Measurements from ENCODE around the gene SPATA22. TPM values are rescaled to one million over a fixed set of nuclear protein-coding genes. Genes with fewer than 3 reads are reported as not detected.
A peak's percentile ranks its signal among the peaks of the same experiment; 100 is the strongest.
"Not testable (repeated sequence)": the region's sequence is repeated elsewhere in the genome, so short reads cannot be mapped to it uniquely, and the experiment has no call there.

Gene SPATA22
- not detected for total RNA-seq

GRCh38 chr17:3471599-3471998 lies at the start of gene SPATA22:
Gene SPATA22 (minus strand): TSS chr17:3471819. CDS start chr17:3469325, 2,494 bp downstream.
- Mint-ChIP-seq H3K9me3 (no peaks in the 10 kb centered on the region), H3K27ac (no peak within 1 kb of the TSS), H3K36me3 (no peaks in the 10 kb centered on the region)
- DNase-seq (ENCODE audit: low spot score in 2 of 2) (no peak), ATAC-seq (no peak)

GRCh38 chr17:3519472-3519871 lies 47.9 kb upstream of the SPATA22 start:
- not testable (repeated sequence) for H3K36me3 Mint-ChIP-seq; DNase-seq (ENCODE audit: low spot score in 2 of 2); H3K27ac Mint-ChIP-seq; H3K9me3 Mint-ChIP-seq; ATAC-seq

- DNase-seq (ENCODE audit: low spot score in 2 of 2) = no peak
- Mint-ChIP-seq H3K36me3 (no peaks in the 10 kb centered on the region), H3K27ac (peak overlapping the region in 1 of 2 donors; percentile 2), H3K9me3 (no peaks in the 10 kb centered on the region)
- ATAC-seq = no peak
Observed at GRCh38 chr17:3514873-3515272, 43.3 kb upstream of the SPATA22 start.

- not testable (repeated sequence) for DNase-seq (ENCODE audit: low spot score in 2 of 2); H3K36me3 Mint-ChIP-seq; H3K27ac Mint-ChIP-seq; H3K9me3 Mint-ChIP-seq; ATAC-seq
Observed at GRCh38 chr17:3514167-3514566, 42.5 kb upstream of the SPATA22 start.

GRCh38 chr17:3513305-3514035 lies 41.9 kb upstream of the SPATA22 start:
- no peak overlapping the region for H3K27ac Mint-ChIP-seq
- ATAC-seq (no peak), DNase-seq (ENCODE audit: low spot score in 2 of 2) (no peak)
- H3K36me3 Mint-ChIP-seq = peaks cover 0 to 6% of the 10 kb centered on the region in 2 donors
- no peaks in the 10 kb centered on the region for H3K9me3 Mint-ChIP-seq

- ATAC-seq (no peak), DNase-seq (ENCODE audit: low spot score in 2 of 2) (no peak)
Observed at GRCh38 chr17:3512505-3513171, 41.0 kb upstream of the SPATA22 start.

GRCh38 chr17:3511852-3512504 lies 40.4 kb upstream of the SPATA22 start:
- Mint-ChIP-seq H3K27ac (no peak overlapping the region), H3K9me3 (peaks cover 0 to 4% of the 10 kb centered on the region in 2 donors), H3K36me3 (peaks cover 0 to 6% of the 10 kb centered on the region in 2 donors)
- no peak for DNase-seq (ENCODE audit: low spot score in 2 of 2)
- ATAC-seq = no peak

More at GRCh38 chr17:3512505-3513171, 41.0 kb upstream of the SPATA22 start:
- Mint-ChIP-seq H3K36me3 (peaks cover 0 to 6% of the 10 kb centered on the region in 2 donors), H3K27ac (no peak overlapping the region), H3K9me3 (peaks cover 0 to under 1% of the 10 kb centered on the region in 2 donors)

- DNase-seq (ENCODE audit: low spot score in 2 of 2) = no peak
- peaks cover 0 to 4% of the 10 kb centered on the region in 2 donors for H3K9me3 Mint-ChIP-seq
- no peak for ATAC-seq
- H3K36me3 Mint-ChIP-seq = peaks cover 0 to 6% of the 10 kb centered on the region in 2 donors
- no peak overlapping the region for H3K27ac Mint-ChIP-seq
Observed at GRCh38 chr17:3510090-3510489, 38.5 kb upstream of the SPATA22 start.

- DNase-seq (ENCODE audit: low spot score in 2 of 2) (no peak), ATAC-seq (no peak)
- Mint-ChIP-seq H3K36me3 (peaks cover 0 to 6% of the 10 kb centered on the region in 2 donors), H3K27ac (no peak overlapping the region), H3K9me3 (peaks cover 0 to 4% of the 10 kb centered on the region in 2 donors)
Observed at GRCh38 chr17:3507869-3508268, 36.2 kb upstream of the SPATA22 start.

- ATAC-seq = no peak
- peaks cover 0 to 4% of the 10 kb centered on the region in 2 donors for H3K9me3 Mint-ChIP-seq
Observed at GRCh38 chr17:3507071-3507470, 35.5 kb upstream of the SPATA22 start.

GRCh38 chr17:3506054-3506453 lies 34.4 kb upstream of the SPATA22 start:
- DNase-seq (ENCODE audit: low spot score in 2 of 2) (no peak), ATAC-seq (no peak)
- H3K9me3 Mint-ChIP-seq = peaks cover 0 to 4% of the 10 kb centered on the region in 2 donors
- H3K36me3 Mint-ChIP-seq = peaks cover 0 to 6% of the 10 kb centered on the region in 2 donors
- H3K27ac Mint-ChIP-seq = no peak overlapping the region

More at GRCh38 chr17:3507071-3507470, 35.5 kb upstream of the SPATA22 start:
- H3K27ac Mint-ChIP-seq = no peak overlapping the region
- no peak for DNase-seq (ENCODE audit: low spot score in 2 of 2)
- H3K36me3 Mint-ChIP-seq = peaks cover 0 to 6% of the 10 kb centered on the region in 2 donors

- Mint-ChIP-seq H3K27ac (no peak overlapping the region), H3K9me3 (peaks cover 0 to 4% of the 10 kb centered on the region in 2 donors), H3K36me3 (peaks cover 0 to 6% of the 10 kb centered on the region in 2 donors)
- ATAC-seq = no peak
- DNase-seq (ENCODE audit: low spot score in 2 of 2) = no peak
Observed at GRCh38 chr17:3505008-3505407, 33.4 kb upstream of the SPATA22 start.

- H3K9me3 Mint-ChIP-seq = peaks cover 0 to 4% of the 10 kb centered on the region in 2 donors
- no peaks in the 10 kb centered on the region for H3K36me3 Mint-ChIP-seq
- ATAC-seq = no peak
- DNase-seq (ENCODE audit: low spot score in 2 of 2) = no peak
- H3K27ac Mint-ChIP-seq = no peak overlapping the region
Observed at GRCh38 chr17:3503285-3503684, 31.7 kb upstream of the SPATA22 start.

GRCh38 chr17:3502466-3502865 lies 30.8 kb upstream of the SPATA22 start:
- Mint-ChIP-seq H3K27ac (no peak overlapping the region), H3K9me3 (peaks cover 0 to 2% of the 10 kb centered on the region in 2 donors), H3K36me3 (no peaks in the 10 kb centered on the region)
- DNase-seq (ENCODE audit: low spot score in 2 of 2) (no peak), ATAC-seq (no peak)

GRCh38 chr17:3501344-3501743 lies 29.7 kb upstream of the SPATA22 start:
- ATAC-seq = no peak

GRCh38 chr17:3497101-3497500 lies 25.5 kb upstream of the SPATA22 start:
- H3K27ac Mint-ChIP-seq = no peak overlapping the region
- H3K36me3 Mint-ChIP-seq = no peaks in the 10 kb centered on the region
- no peak for ATAC-seq
- no peaks in the 10 kb centered on the region for H3K9me3 Mint-ChIP-seq
- no peak for DNase-seq (ENCODE audit: low spot score in 2 of 2)

More at GRCh38 chr17:3501344-3501743, 29.7 kb upstream of the SPATA22 start:
- Mint-ChIP-seq H3K36me3 (no peaks in the 10 kb centered on the region), H3K9me3 (no peaks in the 10 kb centered on the region), H3K27ac (no peak overlapping the region)
- DNase-seq (ENCODE audit: low spot score in 2 of 2) = no peak

GRCh38 chr17:3485481-3486068 lies 14.0 kb upstream of the SPATA22 start:
- H3K36me3 Mint-ChIP-seq = no peaks in the 10 kb centered on the region
- no peak overlapping the region for H3K27ac Mint-ChIP-seq
- no peaks in the 10 kb centered on the region for H3K9me3 Mint-ChIP-seq
- DNase-seq (ENCODE audit: low spot score in 2 of 2) = no peak
- ATAC-seq = no peak
